Ramos (cell line): ENCODE results near the gene ARL5C.

Experiments used
- in situ Hi-C: fragments of 300-500 bp; cut with MboI; formaldehyde crosslinking; loops from one replicate; pipeline ENCODE4 v1.14.3; 2022; ENCODE audit warnings: low sequenced_read_pairs; ENCODE audit not compliant: unreplicated experiment

The ARL5C gene

GRCh38 chr17:39194985-39195524 lies 29.1 kb upstream of the ARL5C start:
- in situ Hi-C loops: no loop called here

GRCh38 chr17:39194089-39194984 lies 28.4 kb upstream of the ARL5C start:
- in situ Hi-C loops: no loop called here

GRCh38 chr17:39193346-39193745 lies 27.4 kb upstream of the ARL5C start:
- in situ Hi-C loops: no loop called here

GRCh38 chr17:39192901-39193300 lies 26.9 kb upstream of the ARL5C start:
- in situ Hi-C loops: no loop called here

GRCh38 chr17:39191750-39192510 lies 26.0 kb upstream of the ARL5C start:
- in situ Hi-C loops: no loop called here

GRCh38 chr17:39187152-39187830 lies 21.3 kb upstream of the ARL5C start:
- in situ Hi-C loops: no loop called here

GRCh38 chr17:39186481-39187002 lies 20.6 kb upstream of the ARL5C start:
- in situ Hi-C loops: no loop called here

- in situ Hi-C loops: no loop called here
Observed at GRCh38 chr17:39183720-39184119, 17.8 kb upstream of the ARL5C start.

- in situ Hi-C loops: no loop called here
Observed at GRCh38 chr17:39183045-39183444, 17.1 kb upstream of the ARL5C start.

GRCh38 chr17:39181303-39181702 lies 15.3 kb upstream of the ARL5C start:
- in situ Hi-C loops: no loop called here

GRCh38 chr17:39178536-39178935 lies 12.6 kb upstream of the ARL5C start:
- in situ Hi-C loops: no loop called here

GRCh38 chr17:39177256-39177655 lies 11.3 kb upstream of the ARL5C start:
- in situ Hi-C loops: no loop called here

- in situ Hi-C loops: no loop called here
Observed at GRCh38 chr17:39175695-39176093, 9.7 kb upstream of the ARL5C start.

GRCh38 chr17:39174920-39175694 lies 9.1 kb upstream of the ARL5C start:
- in situ Hi-C loops: loop anchor here (25.0 kb wide), 1 partner anchor 188 kb away; no protein-coding TSS in a partner anchor

GRCh38 chr17:39173526-39174274 lies 7.7 kb upstream of the ARL5C start:
- in situ Hi-C loops: loop anchor here (25.0 kb wide), 1 partner anchor 186 kb away; no protein-coding TSS in a partner anchor

GRCh38 chr17:39173080-39173479 lies 7.1 kb upstream of the ARL5C start:
- in situ Hi-C loops: loop anchor here (25.0 kb wide), 1 partner anchor 186 kb away; no protein-coding TSS in a partner anchor

GRCh38 chr17:39171933-39172332 lies 6.0 kb upstream of the ARL5C start:
- in situ Hi-C loops: loop anchor here (25.0 kb wide), 1 partner anchor 185 kb away; no protein-coding TSS in a partner anchor

GRCh38 chr17:39170558-39170957 lies 4.6 kb upstream of the ARL5C start:
- in situ Hi-C loops: loop anchor here (25.0 kb wide), 1 partner anchor 183 kb away; no protein-coding TSS in a partner anchor
